Measurements from ENCODE around the gene USP46.

The USP46 gene

GRCh38 chr4:52659001-52659721, at the start of gene USP46:
Gene USP46, minus strand, starts transcription at chr4:52659301. Its CDS starts 151 bp downstream, at chr4:52659150.
- peak; percentile 76 for DNase-seq

GRCh38 chr4:52704661-52705060, 45.6 kb upstream of the USP46 start:
- DNase-seq: no peak

GRCh38 chr4:52704133-52704532, 45.0 kb upstream of the USP46 start:
- no peak for DNase-seq

GRCh38 chr4:52701207-52701606, 42.1 kb upstream of the USP46 start:
- no peak for DNase-seq

GRCh38 chr4:52694936-52695335, 35.8 kb upstream of the USP46 start:
- no peak for DNase-seq

- DNase-seq: no peak
Measured at GRCh38 chr4:52693492-52693891, 34.4 kb upstream of the USP46 start.

GRCh38 chr4:52689096-52689495, 30.0 kb upstream of the USP46 start:
- no peak for DNase-seq

GRCh38 chr4:52687696-52688095, 28.6 kb upstream of the USP46 start:
- DNase-seq: no peak

- no peak for DNase-seq
Measured at GRCh38 chr4:52685316-52685715, 26.2 kb upstream of the USP46 start.

GRCh38 chr4:52684896-52685295, 25.8 kb upstream of the USP46 start:
- DNase-seq: no peak

- DNase-seq: no peak
Measured at GRCh38 chr4:52680381-52680780, 21.3 kb upstream of the USP46 start.

GRCh38 chr4:52676536-52676935, 17.4 kb upstream of the USP46 start:
- DNase-seq: no peak

GRCh38 chr4:52675111-52675510, 16.0 kb upstream of the USP46 start:
- no peak for DNase-seq

GRCh38 chr4:52670739-52671138, 11.6 kb upstream of the USP46 start:
- DNase-seq: no peak

GRCh38 chr4:52670121-52670520, 11.0 kb upstream of the USP46 start:
- no peak for DNase-seq

- no peak for DNase-seq
Measured at GRCh38 chr4:52665592-52665991, 6.5 kb upstream of the USP46 start.

- DNase-seq: no peak
Measured at GRCh38 chr4:52664479-52664878, 5.4 kb upstream of the USP46 start.

- DNase-seq: no peak
Measured at GRCh38 chr4:52661966-52662690, 3.0 kb upstream of the USP46 start.

GRCh38 chr4:52660643-52661042, 1.5 kb upstream of the USP46 start:
- no peak for DNase-seq

- peak; percentile 20 for DNase-seq
Measured at GRCh38 chr4:52659722-52660261, 691 bp upstream of the USP46 start.

- no peak for DNase-seq
Measured at GRCh38 chr4:52658641-52659000, 480 bp downstream of the USP46 start.

GRCh38 chr4:52657618-52658501, 1.2 kb downstream of the USP46 start:
- DNase-seq: peak; percentile 65

GRCh38 chr4:52657292-52657617, 1.8 kb downstream of the USP46 start:
- no peak for DNase-seq
